IPS DF 4.7 (cell line): ENCODE data around the gene IPO13.

Experiments
- DNase-seq: peaks from one replicate; pipeline ENCODE4 v3.0.0-alpha.2; 2013; ENCODE audit warnings: low spot score; ENCODE audit errors: extremely low read depth

Gene IPO13

DNA sequence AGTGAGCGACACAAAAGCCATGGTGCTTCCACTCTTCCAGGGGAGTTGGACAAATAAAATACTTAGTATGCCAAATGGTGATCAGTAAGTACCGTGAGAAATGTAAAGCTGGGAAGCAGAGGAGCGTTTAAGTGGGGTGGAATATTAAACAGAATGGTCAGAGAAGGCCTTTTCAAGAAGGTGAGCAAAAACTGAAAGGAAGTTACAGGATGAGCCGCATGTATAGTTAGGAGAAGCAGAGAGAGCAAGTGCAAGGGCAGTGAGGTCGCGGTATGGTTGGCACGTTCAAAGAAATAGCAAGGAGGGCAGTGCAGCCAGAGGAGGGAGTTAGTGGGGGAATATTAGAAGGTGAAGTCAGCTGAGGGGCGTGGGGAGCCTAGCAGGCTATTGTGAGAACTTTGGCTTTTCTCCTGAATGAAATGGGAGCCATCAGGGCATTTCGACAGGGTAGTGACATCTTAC is 27.3 kb downstream of the IPO13 start:
- no peak for DNase-seq

DNA sequence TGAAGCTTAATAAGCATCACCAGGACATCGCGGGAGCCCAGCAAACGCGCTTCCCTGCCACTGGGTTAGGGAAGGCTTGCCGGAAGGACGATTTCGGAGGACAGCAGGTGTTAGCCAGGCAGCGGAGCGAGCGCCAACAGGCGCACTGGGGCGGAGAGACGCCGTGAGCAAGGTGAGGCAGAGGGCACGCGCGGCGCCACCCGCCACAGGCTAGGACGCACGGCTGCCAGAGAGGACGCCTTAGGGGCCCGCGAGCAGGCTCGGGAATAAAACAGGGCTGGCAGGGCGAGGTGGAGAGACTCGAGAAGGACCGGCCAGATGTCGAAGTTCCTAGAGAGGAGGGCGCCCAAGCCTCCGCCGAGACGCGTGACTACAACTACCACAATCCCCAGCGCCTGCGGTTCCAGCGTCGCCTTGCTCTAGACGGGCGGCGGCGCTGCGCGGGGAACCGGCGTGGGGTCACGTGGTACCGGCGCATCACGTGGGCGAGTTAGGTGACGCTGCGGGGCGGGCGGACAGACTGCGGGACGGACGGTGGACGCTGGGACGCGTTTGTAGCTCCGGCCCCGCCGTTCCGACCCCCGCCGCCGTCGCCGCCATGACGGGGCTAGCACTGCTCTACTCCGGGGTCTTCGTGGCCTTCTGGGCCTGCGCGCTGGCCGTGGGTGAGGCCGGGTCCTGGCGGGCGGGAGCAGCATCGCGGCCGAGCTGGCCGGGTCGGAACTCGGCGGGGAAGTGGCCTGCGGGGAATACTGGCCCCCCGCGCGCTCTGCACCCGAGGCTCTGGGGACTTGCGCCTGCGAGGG is 27.9 kb downstream of the IPO13 start, which contains the start of gene ATP6V0B:
Gene ATP6V0B (plus strand): TSS at position 518 of the 806 bp plus-strand sequence. CDS start 81 bp downstream, at position 599.
- no peak for DNase-seq

- DNase-seq: no peak
These were observed 28.7 kb downstream of the IPO13 start for GRCh38 chr1:43975249-43975961.

DNA sequence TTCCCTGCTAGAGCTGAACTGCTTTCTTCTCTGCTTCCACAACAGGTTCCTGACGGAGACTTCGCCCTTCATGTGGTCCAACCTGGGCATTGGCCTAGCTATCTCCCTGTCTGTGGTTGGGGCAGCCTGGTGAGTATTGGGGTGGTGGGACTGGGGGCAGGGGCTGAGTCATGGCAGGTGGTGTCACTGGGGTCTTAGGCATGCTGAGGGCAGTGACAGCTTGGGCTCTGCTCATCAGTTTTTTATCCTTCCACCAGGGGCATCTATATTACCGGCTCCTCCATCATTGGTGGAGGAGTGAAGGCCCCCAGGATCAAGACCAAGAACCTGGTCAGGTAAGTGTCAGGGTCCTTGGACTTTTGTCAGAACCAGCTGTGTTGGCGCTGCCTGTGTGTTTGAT is 29.3 kb downstream of the IPO13 start:
- no peak for DNase-seq

GRCh38 chr1:43976890-43977289 is 30.1 kb downstream of the IPO13 start:
- no peak for DNase-seq

DNA sequence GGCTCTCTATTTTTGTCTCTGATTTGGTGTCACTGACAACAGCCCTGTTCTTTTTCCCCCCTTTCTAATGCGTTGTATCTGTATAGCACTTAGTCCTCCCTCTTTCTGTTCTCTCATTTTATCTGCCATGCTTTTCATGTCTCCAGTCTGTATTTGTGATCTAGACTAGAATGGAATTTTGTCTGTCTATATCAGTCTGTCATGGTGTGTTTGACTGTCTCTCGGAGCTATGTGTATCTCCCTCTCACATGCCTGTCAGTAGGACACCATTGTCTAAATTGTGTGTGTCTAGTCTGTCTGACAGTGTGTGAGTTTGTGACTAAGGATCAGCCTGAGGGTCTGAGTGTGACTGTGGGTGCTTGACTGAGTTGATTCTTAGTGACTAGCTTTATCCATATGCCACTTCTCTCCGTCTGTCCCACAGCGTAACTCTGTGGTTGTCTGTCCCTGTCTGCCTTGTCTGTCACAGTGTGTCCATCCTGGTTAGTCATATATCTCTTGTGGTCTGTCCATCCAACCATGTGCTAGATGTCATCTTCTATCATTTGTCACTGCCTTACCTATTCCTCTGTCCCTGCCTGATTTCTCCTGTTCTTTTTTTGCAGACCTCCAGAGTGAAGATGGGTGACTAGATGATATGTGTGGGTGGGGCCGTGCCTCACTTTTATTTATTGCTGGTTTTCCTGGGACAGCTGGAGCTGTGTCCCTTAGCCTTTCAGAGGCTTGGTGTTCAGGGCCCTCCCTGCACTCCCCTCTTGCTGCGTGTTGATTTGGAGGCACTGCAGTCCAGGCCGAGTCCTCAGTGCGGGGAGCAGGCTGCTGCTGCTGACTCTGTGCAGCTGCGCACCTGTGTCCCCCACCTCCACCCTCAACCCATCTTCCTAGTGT is 30.9 kb downstream of the IPO13 start:
- DNase-seq: no peak

DNA sequence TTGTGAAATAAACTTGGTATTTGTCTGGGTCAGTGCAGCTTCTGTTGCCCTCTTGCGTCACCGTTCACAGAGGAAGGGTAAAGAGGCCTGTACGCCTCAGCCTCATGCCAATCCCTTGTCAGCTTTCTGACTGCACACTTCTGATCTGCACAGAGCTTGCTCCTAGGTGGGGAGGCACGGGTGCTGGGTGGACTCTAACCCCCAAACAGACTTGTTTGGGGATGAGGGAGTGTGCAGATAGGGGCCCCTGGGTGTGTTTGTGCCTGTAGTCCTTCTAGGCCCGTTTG is 31.5 kb downstream of the IPO13 start:
- DNase-seq: no peak

DNA sequence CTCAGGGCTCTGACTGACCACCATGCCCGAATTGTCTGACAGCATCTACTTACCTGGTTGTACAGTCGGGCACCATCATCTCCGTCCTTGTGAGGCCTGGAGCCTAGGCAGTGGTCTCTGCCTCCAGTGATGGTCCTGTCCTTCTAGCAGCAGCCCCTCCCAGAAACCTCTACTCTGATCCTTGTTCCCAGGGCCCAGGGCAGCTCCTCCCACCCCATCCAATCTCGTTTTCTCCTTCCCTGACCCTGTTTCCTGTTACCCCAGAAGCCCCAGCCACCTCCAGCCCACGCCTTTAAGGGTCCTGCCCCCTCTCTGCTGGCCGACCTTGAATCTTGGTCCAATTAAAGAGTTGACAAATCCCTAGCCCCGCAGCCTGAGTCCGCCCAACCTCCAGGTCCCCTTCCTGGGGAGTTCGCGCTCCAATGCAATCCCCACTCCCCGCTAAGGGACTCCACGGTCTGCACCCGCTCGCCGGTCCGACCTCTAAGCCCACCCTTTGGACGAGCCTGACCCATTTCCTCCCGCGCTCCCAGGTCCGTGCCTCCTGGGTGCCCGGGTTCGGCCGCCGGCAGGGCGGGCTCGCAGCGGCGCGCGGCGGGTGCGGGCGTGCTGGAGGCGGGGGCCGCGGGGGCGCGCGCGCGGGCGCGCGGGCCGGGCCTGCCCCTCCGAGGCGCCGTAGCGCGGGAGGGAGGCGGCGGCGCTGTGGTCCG is 32.0 kb downstream of the IPO13 start, which contains the start of gene B4GALT2:
Gene B4GALT2 (plus strand): TSS at position 660 of the 710 bp plus-strand sequence. CDS start 1,951 bp downstream, outside the sequence.
- no peak for DNase-seq

DNA sequence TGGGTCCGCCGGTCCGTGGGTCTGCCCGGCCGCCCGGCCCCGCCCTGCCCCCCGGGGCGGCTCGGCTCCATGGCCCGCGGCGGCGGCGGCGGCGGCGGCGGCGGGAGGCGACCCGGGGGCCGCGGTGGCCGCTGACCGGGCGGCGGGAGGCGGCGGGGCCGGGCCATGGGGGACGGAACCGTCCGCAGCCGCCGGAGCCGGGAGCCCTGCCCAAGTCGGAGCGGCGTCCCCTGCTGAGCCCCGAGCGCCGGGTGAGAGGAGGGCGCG is 32.4 kb downstream of the IPO13 start:
- no peak for DNase-seq

DNA sequence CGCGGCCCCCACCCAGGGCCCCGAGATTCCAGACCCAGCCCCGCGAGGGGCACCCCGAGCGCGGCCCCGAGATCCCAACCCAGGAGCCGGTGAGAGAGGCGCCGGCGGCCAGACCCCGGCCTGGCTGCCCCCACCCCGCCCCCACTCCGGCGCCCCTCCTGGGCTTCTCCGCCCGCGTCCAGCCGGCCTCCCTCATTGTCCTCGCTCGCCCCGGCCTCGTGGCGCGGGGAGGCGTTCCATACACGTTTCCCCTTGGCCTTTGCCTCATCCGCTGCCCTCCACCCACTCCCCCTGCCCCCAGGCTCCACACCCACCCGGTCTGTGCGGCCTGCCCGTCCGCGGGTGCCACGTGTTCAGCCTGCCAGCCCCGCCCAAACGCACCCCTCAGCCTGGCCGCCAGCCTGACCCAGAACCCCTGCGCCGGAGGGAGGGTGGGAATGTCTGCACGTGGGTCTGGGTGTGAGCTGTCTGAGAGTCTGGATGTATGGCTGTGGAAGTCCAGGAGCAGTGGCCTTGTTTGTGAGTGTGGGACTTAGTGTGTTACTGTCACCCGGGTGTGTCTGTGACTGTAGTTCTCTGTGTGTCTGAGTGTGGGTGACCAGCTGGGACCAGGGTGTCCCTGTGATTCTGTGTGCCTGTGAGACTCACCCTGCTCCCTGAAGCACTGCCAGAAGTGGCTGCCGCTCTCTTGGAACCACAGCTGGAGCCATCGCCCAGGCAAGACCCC is 32.9 kb downstream of the IPO13 start:
- DNase-seq: no peak

GRCh38 chr1:43980255-43981134 is 33.7 kb downstream of the IPO13 start:
- DNase-seq: no peak

GRCh38 chr1:43981135-43981491 is 34.4 kb downstream of the IPO13 start:
- no peak for DNase-seq

GRCh38 chr1:43981636-43982035 is 34.9 kb downstream of the IPO13 start:
- no peak for DNase-seq

DNA sequence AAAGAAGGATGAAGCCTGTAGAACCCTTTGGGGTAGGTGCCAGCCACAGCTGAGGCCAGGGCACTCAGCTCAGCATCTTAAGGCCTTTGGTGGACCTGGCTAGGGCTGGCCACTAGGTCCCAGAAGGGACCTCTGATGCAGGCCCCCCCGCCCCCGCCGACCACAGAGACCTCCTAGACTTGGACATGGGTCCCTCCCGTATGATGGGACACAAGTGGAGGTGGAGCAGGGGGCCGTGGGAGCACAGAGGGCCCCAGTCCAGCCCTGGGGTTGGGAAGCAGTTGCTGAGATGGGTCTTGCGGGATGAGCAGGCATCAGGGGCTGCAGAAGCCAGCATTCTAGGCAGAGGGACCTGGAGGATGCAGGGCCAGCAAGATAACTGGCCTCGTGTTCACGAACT is 35.5 kb downstream of the IPO13 start:
- no peak for DNase-seq

GRCh38 chr1:43982808-43983207 is 36.1 kb downstream of the IPO13 start:
- no peak for DNase-seq

GRCh38 chr1:43983253-43983899 is 36.6 kb downstream of the IPO13 start:
- no peak for DNase-seq

DNA sequence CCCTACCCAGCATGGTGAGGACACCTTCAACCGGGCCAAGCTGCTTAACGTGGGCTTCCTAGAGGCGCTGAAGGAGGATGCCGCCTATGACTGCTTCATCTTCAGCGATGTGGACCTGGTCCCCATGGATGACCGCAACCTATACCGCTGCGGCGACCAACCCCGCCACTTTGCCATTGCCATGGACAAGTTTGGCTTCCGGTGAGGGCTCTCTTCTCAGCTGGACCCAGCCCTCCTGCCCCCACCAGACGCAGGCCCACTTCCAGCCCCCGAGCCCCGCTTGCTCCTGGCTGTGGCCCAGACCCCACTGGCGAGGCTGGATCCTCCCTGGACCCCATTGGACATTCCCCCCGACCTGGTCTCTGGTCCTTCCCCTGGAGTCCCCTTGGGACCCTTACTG is 38.1 kb downstream of the IPO13 start:
- DNase-seq: no peak

- DNase-seq: no peak
These were observed 39.3 kb downstream of the IPO13 start for GRCh38 chr1:43985984-43986595.

- DNase-seq: no peak
These were observed 40.0 kb downstream of the IPO13 start for GRCh38 chr1:43986712-43987111.
